IMR-90 (cell line): ENCODE measurements around the gene MRPL51. TPM values are rescaled to one million over a fixed set of nuclear protein-coding genes. Genes with fewer than 3 reads are reported as not detected.

ENCODE experiments used
- ATAC-seq: fragments of 200-7000 bp; cut with Tn5 transposase; 2 replicates; pipeline ENCODE4 v1.9.1; 2020; ENCODE audit warnings: low read depth, mild to moderate bottlenecking, moderate library complexity
- BruUV-seq: library from RNA; stranded (reverse); fragments of 400-500 nt; replicated peaks from 2 replicates; lab custom pipeline; 2021; lab: Mats Ljungman, UMichigan
- CTCF ChIA-PET: fragments of 300-600 bp; formaldehyde crosslinking; extraction: SDS; loops from one replicate; lab custom pipeline; 2021; ENCODE audit warnings: antibody characterized with exemption; lab: Yijun Ruan, JAX
- POLR2A ChIA-PET: fragments of 300-600 bp; sonication (Branson Sonifier 250); formaldehyde crosslinking; loops from one replicate; lab custom pipeline; 2022; ENCODE audit warnings: antibody characterized with exemption; ENCODE audit not compliant: unreplicated experiment; lab: Charles Lee
- DNase-seq: peaks from one replicate; pipeline ENCODE4 v3.0.0; 2013
- H2AFZ ChIP-seq: replicated peaks from 2 replicates; pipeline ENCODE3; 2013; ENCODE audit warnings: low read length, mild to moderate bottlenecking; ENCODE audit not compliant: poor library complexity
- H2AK5ac ChIP-seq: 2 replicates; pipeline ENCODE4 v1.6.1; 2013; ENCODE audit warnings: low read depth, low read length, inconsistent platforms
- H2AK9ac ChIP-seq: replicated peaks from 2 replicates; pipeline ENCODE3; 2013; ENCODE audit warnings: mild to moderate bottlenecking, low read depth, low read length, moderate library complexity; ENCODE audit not compliant: poor library complexity
- H2BK120ac ChIP-seq: 2 replicates; pipeline ENCODE4 v1.6.1; 2013; ENCODE audit warnings: low read depth, low read length, inconsistent platforms
- H2BK15ac ChIP-seq: 3 replicates; pipeline ENCODE4 v1.6.1; 2013; ENCODE audit warnings: low read depth, low read length, inconsistent platforms
- H2BK20ac ChIP-seq: 2 replicates; pipeline ENCODE4 v1.6.1; 2013; ENCODE audit warnings: low read depth, mild to moderate bottlenecking, inconsistent platforms, low read length, moderate library complexity
- H2BK5ac ChIP-seq: 2 replicates; pipeline ENCODE4 v1.6.1; 2013; ENCODE audit warnings: mild to moderate bottlenecking, low read depth, low read length, inconsistent platforms; ENCODE audit not compliant: poor library complexity, severe bottlenecking
- H3K14ac ChIP-seq: replicated peaks from 2 replicates; pipeline ENCODE4 v1.6.1; 2013; ENCODE audit warnings: low read depth, low read length, inconsistent platforms
- H3K18ac ChIP-seq: 2 replicates; pipeline ENCODE4 v1.6.1; 2013; ENCODE audit warnings: low read depth, low read length, control low read depth
- H3K23ac ChIP-seq: 2 replicates; pipeline ENCODE4 v1.6.1; 2013; ENCODE audit warnings: low read depth, low read length, inconsistent platforms
- H3K27ac ChIP-seq: 2 replicates; pipeline ENCODE4 v1.5.1; 2013; ENCODE audit warnings: mild to moderate bottlenecking, control low read depth, low read length; ENCODE audit not compliant: insufficient read depth
- H3K27me3 ChIP-seq: 2 replicates; pipeline ENCODE4 v1.6.1; 2013; ENCODE audit warnings: low read length; ENCODE audit not compliant: control insufficient read depth, insufficient read depth
- H3K36me3 ChIP-seq: 2 replicates; pipeline ENCODE4 v1.6.1; 2013; ENCODE audit warnings: low read length, mixed read lengths; ENCODE audit not compliant: control insufficient read depth, insufficient read depth
- H3K4ac ChIP-seq: 2 replicates; pipeline ENCODE4 v1.6.1; 2013; ENCODE audit warnings: low read depth, low read length, inconsistent platforms
- H3K4me1 ChIP-seq: 2 replicates; pipeline ENCODE4 v1.6.1; 2013; ENCODE audit warnings: low read length, mixed read lengths; ENCODE audit not compliant: control insufficient read depth, insufficient read depth
- H3K4me2 ChIP-seq: 2 replicates; pipeline ENCODE4 v1.6.1; 2013; ENCODE audit warnings: low read depth, mild to moderate bottlenecking, control low read depth, low read length, moderate library complexity
- H3K4me3 ChIP-seq: 2 replicates; pipeline ENCODE4 v1.5.1; 2013; ENCODE audit warnings: low read depth, mild to moderate bottlenecking, control low read depth, low read length, moderate library complexity; ENCODE audit not compliant: insufficient read depth
- H3K56ac ChIP-seq: 2 replicates; pipeline ENCODE4 v1.6.1; 2013; ENCODE audit warnings: low read length, inconsistent platforms; ENCODE audit not compliant: insufficient read depth; ENCODE audit errors: extremely low read depth
- H3K79me1 ChIP-seq, 2 experiments: 2 replicates each; pipeline ENCODE4 v1.6.1; 2013; ENCODE audit warnings: low read length in 2 of 2, inconsistent platforms in 1 of 2, low read depth in 1 of 2
- H3K9ac ChIP-seq: 2 replicates; pipeline ENCODE4 v1.6.1; 2013; ENCODE audit warnings: low read depth, low read length, control low read depth
- H3K9me1 ChIP-seq: 2 replicates; pipeline ENCODE4 v1.6.1; 2013; ENCODE audit warnings: low read length, inconsistent platforms; ENCODE audit not compliant: insufficient read depth
- H3K9me3 ChIP-seq: 2 replicates; pipeline ENCODE4 v1.6.1; 2013; ENCODE audit warnings: low read length; ENCODE audit not compliant: control insufficient read depth, insufficient read depth
- H4K20me1 ChIP-seq: 2 replicates; pipeline ENCODE4 v1.6.1; 2013; ENCODE audit warnings: low read length, inconsistent platforms; ENCODE audit not compliant: insufficient read depth
- H4K5ac ChIP-seq: 2 replicates; pipeline ENCODE4 v1.6.1; 2013; ENCODE audit warnings: mild to moderate bottlenecking, low read depth, low read length, control low read depth
- H4K8ac ChIP-seq, 2 experiments: 2 replicates each; pipeline ENCODE4 v1.6.1; 2013; ENCODE audit warnings: low read depth in 2 of 2, low read length in 2 of 2, control low read depth in 1 of 2, inconsistent platforms in 1 of 2
- H4K91ac ChIP-seq: 2 replicates; pipeline ENCODE4 v1.6.1; 2013; ENCODE audit warnings: low read depth, low read length, inconsistent platforms; ENCODE audit not compliant: insufficient read depth
- CEBPB ChIP-seq: IDR thresholded peaks from 2 replicates; pipeline ENCODE4 v1.6.1; 2012; ENCODE audit warnings: low read depth, low read length, improper control_type of control experiment
- FOS ChIP-seq: fragments of 150-350 bp; IDR thresholded peaks from 2 replicates; pipeline ENCODE4 v1.6.1; 2016; ENCODE audit warnings: low read depth, low read length
- WGBS, 2 experiments: methylation state at CpG; one replicate each; pipeline versions ENCODE4 v1.1.5 to v1.1.7; 2013; ENCODE audit warnings: missing lambda C conversion rate in 2 of 2; ENCODE audit not compliant: insufficient read length in 1 of 2; ENCODE audit errors: extremely low coverage in 2 of 2; 5-methylcytosine and 5-hydroxymethylcytosine counted together
- dilution Hi-C: fragments of 300-500 bp; cut with HindIII; formaldehyde crosslinking; loops from one replicate; pipeline ENCODE4 v1.14.3; 2018; ENCODE audit warnings: low sequenced_read_pairs; ENCODE audit not compliant: unreplicated experiment
- in situ Hi-C: fragments of 300-500 bp; cut with MboI; formaldehyde crosslinking; loops from 3 replicates; pipeline ENCODE4 v1.14.3; 2019; ENCODE audit warnings: low sequenced_read_pairs, inconsistent platforms, mixed read lengths
- intact Hi-C: fragments of 100-400 bp; cut with micrococcal nuclease; formaldehyde crosslinking; loops from 2 replicates; pipeline ENCODE4 v1.10.0; 2022
- polyA plus RNA-seq, 3 experiments: library from polyadenylated mRNA; depleted of rRNA; stranded (reverse); fragments of >200 nt; gene quantifications; 2 replicates each; pipeline ENCODE4 v1.2.3, GENCODE V29; 2012; ENCODE audit warnings: low replicate concordance in 1 of 3
- total RNA-seq: library from RNA; depleted of rRNA; stranded (reverse); fragments of >200 nt; gene quantifications from 2 replicates; pipeline ENCODE4 v1.2.3, GENCODE V29; 2012; rRNA removed

Gene MRPL51
- total and polyA plus RNA-seq, 2 of the 4 experiments (the other 2 are of a cell fraction) = 80.1 to 160 TPM

DNA sequence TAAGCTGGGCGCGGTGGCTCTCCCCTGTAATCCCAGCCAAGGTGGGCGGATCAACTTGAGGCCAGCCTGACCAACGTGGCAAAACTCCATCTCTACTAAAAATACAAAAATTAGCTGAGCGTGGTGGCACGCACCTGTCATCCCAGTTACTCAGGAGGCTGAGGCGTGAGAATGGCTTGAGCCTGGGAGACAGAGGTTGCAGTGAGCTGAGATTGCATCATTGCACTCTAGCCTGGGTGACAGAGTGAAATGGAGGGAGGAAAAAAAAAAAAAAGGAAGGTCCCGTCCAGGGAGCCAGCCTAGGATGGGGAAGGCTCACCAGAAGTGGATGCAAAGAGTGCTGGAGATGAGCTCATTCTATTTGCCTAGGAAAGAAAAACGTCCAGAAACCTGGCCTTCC, 50.2 kb downstream of the MRPL51 start:
- DNase-seq = no peak
- intact Hi-C loops (no loop called here), in situ Hi-C loops (no loop called here), dilution Hi-C loops (no loop called here)
- Histone ChIP-seq H4K20me1 (no peaks in the 10 kb centered on the region), H3K9me3 (no peaks in the 10 kb centered on the region), H3K14ac (no peak overlapping the region), H2BK20ac (no peak overlapping the region), H2BK5ac (no peak overlapping the region), H3K36me3 (peaks cover 15% of the 10 kb centered on the region), H3K27ac (no peak overlapping the region), H2BK120ac (no peak overlapping the region), H4K8ac (no peak overlapping the region), H3K4me1 (peaks cover 2% of the 10 kb centered on the region; the same call in 1 of the 2 replicates), H3K79me1 (no peaks in the 10 kb centered on the region), H4K5ac (no peak overlapping the region), H2BK15ac (no peak overlapping the region), H3K4ac (no peak overlapping the region), H3K4me2 (no peak overlapping the region), H3K27me3 (no peaks in the 10 kb centered on the region), H4K91ac (no peak overlapping the region), H3K9me1 (0 out of 2 replicates have a peak, but pooled peaks cover 3% of the 10 kb centered on the region), H3K23ac (no peak overlapping the region), H3K9ac (no peak overlapping the region), H3K56ac (no peak overlapping the region), H3K18ac (no peak overlapping the region), H2AK9ac (no peak overlapping the region), H2AK5ac (no peak overlapping the region), H2AFZ (no peak overlapping the region), H3K4me3 (no peak overlapping the region)
- 40% methylated on average over 1 of the region's 9 CpGs; no CpG with 5 or more reads in 1 of the 2 experiments for WGBS, 2 experiments
- CTCF ChIA-PET = interaction anchor here (0.6 to 1.0 kb wide), 2 partner anchors 15 to 23 kb away, joined by 3 to 6 read pairs; no protein-coding TSS in a partner anchor
- BruUV-seq = no TSS peak
- POLR2A ChIA-PET = interaction anchor here (0.6 to 0.7 kb wide), 3 partner anchors 17 to 184 kb away, joined by 3 to 4 read pairs (median 3); no protein-coding TSS in a partner anchor
- peak; percentile 23; the same call in 1 of the 2 replicates for TF ChIP-seq CEBPB
- TF ChIP-seq FOS = no peak
- ATAC-seq = no peak

Other genes starting within 250 kb of the MRPL51 start
- gene PLEKHG6, start 182.6 kb downstream of the MRPL51 start, total RNA-seq = under 0.01 TPM in 2 replicates
- 0.10 TPM in 2 replicates for gene PLEKHG6, start 182.6 kb downstream of the MRPL51 start, polyA plus RNA-seq (2012; rRNA removed)
- 79.6 and 86.7 TPM in 2 replicates for gene TNFRSF1A, start 151.2 kb downstream of the MRPL51 start, total RNA-seq
- 136 and 138 TPM in 2 replicates for gene TNFRSF1A, start 151.2 kb downstream of the MRPL51 start, polyA plus RNA-seq (2012; rRNA removed)
- not detected in 2 replicates for gene SCNN1A, start 117.7 kb downstream of the MRPL51 start, total RNA-seq
- 0.24 and 0.41 TPM in 2 replicates for gene SCNN1A, start 117.7 kb downstream of the MRPL51 start, polyA plus RNA-seq (2012; rRNA removed)
- 19.7 and 24.7 TPM in 2 replicates for gene LTBR, start 109.1 kb downstream of the MRPL51 start, total RNA-seq
- 62.5 and 66.0 TPM in 2 replicates for gene LTBR, start 109.1 kb downstream of the MRPL51 start, polyA plus RNA-seq (2012; rRNA removed)
- not detected in 2 replicates for gene CD27, start 48.3 kb downstream of the MRPL51 start, total RNA-seq
- 0.07 and 0.10 TPM in 2 replicates for gene CD27, start 48.3 kb downstream of the MRPL51 start, polyA plus RNA-seq (2012; rRNA removed)
- gene TAPBPL, start 41.2 kb downstream of the MRPL51 start, total RNA-seq = 3.4 and 3.6 TPM in 2 replicates
- 10.4 and 12.1 TPM in 2 replicates for gene TAPBPL, start 41.2 kb downstream of the MRPL51 start, polyA plus RNA-seq (2012; rRNA removed)
- 7.2 and 7.5 TPM in 2 replicates for gene VAMP1, start 22.6 kb downstream of the MRPL51 start, total RNA-seq
- gene VAMP1, start 22.6 kb downstream of the MRPL51 start, polyA plus RNA-seq (2012; rRNA removed) = 21.9 and 23.1 TPM in 2 replicates
- 52.8 and 57.9 TPM in 2 replicates for gene NCAPD2, start 840 bp upstream of the MRPL51 start, total RNA-seq
- 35.6 and 40.9 TPM in 2 replicates for gene NCAPD2, start 840 bp upstream of the MRPL51 start, polyA plus RNA-seq (2012; rRNA removed)
- 11,536 and 12,939 TPM in 2 replicates for gene GAPDH, start 41.3 kb upstream of the MRPL51 start, total RNA-seq
- 21,893 and 22,387 TPM in 2 replicates for gene GAPDH, start 41.3 kb upstream of the MRPL51 start, polyA plus RNA-seq (2012; rRNA removed)
- 5.6 and 5.8 TPM in 2 replicates for gene IFFO1, start 62.8 kb upstream of the MRPL51 start, total RNA-seq
- gene IFFO1, start 62.8 kb upstream of the MRPL51 start, polyA plus RNA-seq (2012; rRNA removed) = 35.1 and 37.8 TPM in 2 replicates
- 32.5 and 35.8 TPM in 2 replicates for gene NOP2, start 75.0 kb upstream of the MRPL51 start, total RNA-seq
- 49.9 and 51.7 TPM in 2 replicates for gene NOP2, start 75.0 kb upstream of the MRPL51 start, polyA plus RNA-seq (2012; rRNA removed)
- 262 and 279 TPM in 2 replicates for gene CHD4, start 114.1 kb upstream of the MRPL51 start, total RNA-seq
- 99.8 and 116 TPM in 2 replicates for gene CHD4, start 114.1 kb upstream of the MRPL51 start, polyA plus RNA-seq (2012; rRNA removed)
- not detected in 2 replicates for gene LPAR5, start 142.7 kb upstream of the MRPL51 start, total RNA-seq
- gene LPAR5, start 142.7 kb upstream of the MRPL51 start, polyA plus RNA-seq (2012; rRNA removed) = not detected in 2 replicates
- not detected in 2 replicates for gene ACRBP, start 154.2 kb upstream of the MRPL51 start, total RNA-seq
- 0.27 and 0.38 TPM in 2 replicates for gene ACRBP, start 154.2 kb upstream of the MRPL51 start, polyA plus RNA-seq (2012; rRNA removed)
- 22.0 and 25.3 TPM in 2 replicates for gene ING4, start 169.9 kb upstream of the MRPL51 start, total RNA-seq
- 31.1 and 47.5 TPM in 2 replicates for gene ING4, start 169.9 kb upstream of the MRPL51 start, polyA plus RNA-seq (2012; rRNA removed)
- 16.3 and 17.5 TPM in 2 replicates for gene ZNF384, start 196.1 kb upstream of the MRPL51 start, total RNA-seq
- 53.7 and 55.6 TPM in 2 replicates for gene ZNF384, start 196.1 kb upstream of the MRPL51 start, polyA plus RNA-seq (2012; rRNA removed)
- gene PIANP, start 207.6 kb upstream of the MRPL51 start, total RNA-seq = under 0.01 and 0.18 TPM in 2 replicates
- gene PIANP, start 207.6 kb upstream of the MRPL51 start, polyA plus RNA-seq (2012; rRNA removed) = 5.4 and 6.8 TPM in 2 replicates
- 51.4 and 58.8 TPM in 2 replicates for gene COPS7A, start 230.8 kb upstream of the MRPL51 start, total RNA-seq
- gene COPS7A, start 230.8 kb upstream of the MRPL51 start, polyA plus RNA-seq (2012; rRNA removed) = 135 and 138 TPM in 2 replicates